K562 (cell line): ENCODE measurements around the gene KCNQ2. TPM values are rescaled to one million over a fixed set of nuclear protein-coding genes. Genes with fewer than 3 reads are reported as not detected.

Experiments
- ATAC-seq: fragments of 200-7000 bp; cut with Tn5 transposase; 3 replicates; pipeline ENCODE4 v1.9.1; 2020; ENCODE audit warnings: moderate library complexity
- BruUV-seq: library from RNA; stranded (reverse); fragments of 400-500 nt; replicated peaks from 2 replicates; lab custom pipeline; 2021; lab: Mats Ljungman, UMichigan
- CTCF ChIA-PET: fragments of 300-600 bp; formaldehyde crosslinking; extraction: SDS; loops from one replicate; lab custom pipeline; 2021; ENCODE audit warnings: low intra/inter-chr PET ratio; lab: Yijun Ruan, JAX
- POLR2A ChIA-PET: fragments of 300-600, 350-650 bp; sonication (Branson Sonifier 250); formaldehyde crosslinking; extraction: SDS; loops from one replicate; lab custom pipeline; 2021; ENCODE audit warnings: antibody characterized with exemption, inconsistent platforms; lab: Yijun Ruan, JAX
- DNase-seq, 4 experiments: peaks; one replicate each; pipeline versions ENCODE4 v3.0.0 to v3.0.0-alpha.2; 2011 to 2018; ENCODE audit warnings: low spot score in 3 of 4, mixed read lengths in 3 of 4; ENCODE audit errors: extremely low read depth in 1 of 4
- FAIRE-seq: peaks from 2 replicates; lab custom pipeline; 2011; peaks lifted over from hg19 to GRCh38; lab: Jason Lieb, UNC
- H2AFZ ChIP-seq: 2 replicates; pipeline ENCODE4 v1.6.0; 2011; ENCODE audit warnings: low read depth, low read length, control low read depth, inconsistent platforms
- H3K27ac ChIP-seq: fragments of 200-600 bp; 3 replicates; pipeline ENCODE4 v1.8.0; 2011; ENCODE audit warnings: low read depth, mild to moderate bottlenecking, control low read depth, inconsistent platforms, low read length, moderate library complexity, mixed read lengths; ENCODE audit errors: extremely low read depth
- H3K27me3 ChIP-seq, 2 experiments: fragments of 300-600 bp in 1 of 2; 2 replicates in 1 of 2; 3 replicates in 1 of 2; pipeline versions ENCODE4 v1.6.0 to v1.8.0; 2011; ENCODE audit warnings: inconsistent platforms in 2 of 2, low read length in 2 of 2, mild to moderate bottlenecking in 1 of 2, mixed read lengths in 1 of 2, moderate library complexity in 1 of 2; ENCODE audit not compliant: control insufficient read depth in 2 of 2, insufficient read depth in 2 of 2
- H3K36me3 ChIP-seq: fragments of 300-600 bp; 3 replicates; pipeline ENCODE4 v1.8.0; 2011; ENCODE audit warnings: mild to moderate bottlenecking, low read length, inconsistent platforms; ENCODE audit not compliant: control insufficient read depth, insufficient read depth
- H3K4me1 ChIP-seq, 2 experiments: fragments of 200-600 bp in 1 of 2; replicated peaks in 1 of 2; 2 replicates in 1 of 2; 3 replicates in 1 of 2; pipeline versions ENCODE4 v1.5.1 to v1.8.0; 2011; ENCODE audit warnings: inconsistent platforms in 2 of 2, low read length in 2 of 2, mild to moderate bottlenecking in 1 of 2, mixed read lengths in 1 of 2, moderate library complexity in 1 of 2; ENCODE audit not compliant: control insufficient read depth in 2 of 2, insufficient read depth in 2 of 2
- H3K4me2 ChIP-seq: 2 replicates; pipeline ENCODE4 v1.6.1; 2011; ENCODE audit warnings: low read length, control low read depth, inconsistent platforms, mixed read lengths; ENCODE audit not compliant: insufficient read depth
- H3K4me3 ChIP-seq: fragments of 200-600 bp; sonication (generic), shearing (Covaris generic); 2 replicates; pipeline ENCODE4 v1.5.1; 2016; ENCODE audit warnings: control low read depth, inconsistent platforms
- H3K79me2 ChIP-seq: fragments of 200-600 bp; 3 replicates; pipeline ENCODE4 v1.8.0; 2011; ENCODE audit warnings: low read length, inconsistent platforms; ENCODE audit not compliant: control insufficient read depth, insufficient read depth
- H3K9ac ChIP-seq, 2 experiments: 2 replicates each; pipeline versions ENCODE4 v1.6.0 to v1.6.1; 2011; ENCODE audit warnings: low read depth in 2 of 2, low read length in 2 of 2, control low read depth in 1 of 2, inconsistent platforms in 1 of 2, mild to moderate bottlenecking in 1 of 2, mixed read lengths in 1 of 2; ENCODE audit not compliant: insufficient read depth in 1 of 2
- H3K9me1 ChIP-seq: one replicate; pipeline ENCODE4 v1.6.0; 2011; ENCODE audit warnings: inconsistent platforms, mild to moderate bottlenecking, low read length, moderate library complexity; ENCODE audit not compliant: control insufficient read depth, insufficient read depth
- H3K9me3 ChIP-seq: replicated peaks from 2 replicates; pipeline ENCODE4 v1.5.1; 2011; ENCODE audit warnings: low read depth, low read length, inconsistent platforms; ENCODE audit not compliant: control insufficient read depth, insufficient read depth
- H4K20me1 ChIP-seq: replicated peaks from 2 replicates; pipeline ENCODE4 v1.6.1; 2011; ENCODE audit warnings: low read length, inconsistent platforms, mixed read lengths; ENCODE audit not compliant: control insufficient read depth, insufficient read depth
- ELK1 ChIP-seq: sonication (generic); formaldehyde crosslinking; IDR thresholded peaks from 2 replicates; pipeline ENCODE4 v1.8.1; 2022; ENCODE audit warnings: missing genetic modification reagents
- HDAC1 ChIP-seq, 2 experiments: fragments of 450-650 bp; IDR thresholded peaks; 2 replicates each; pipeline ENCODE4 v1.6.1; 2016 to 2017; ENCODE audit warnings: inconsistent platforms in 1 of 2, mild to moderate bottlenecking in 1 of 2, moderate library complexity in 1 of 2
- MYNN ChIP-seq, 2 experiments: sonication (generic); formaldehyde crosslinking in 1 of 2; IDR thresholded peaks; 2 replicates each; pipeline versions ENCODE4 v1.5.0 to v1.6.1; 2016 to 2020; ENCODE audit warnings: antibody characterized with exemption in 1 of 2, missing genetic modification reagents in 1 of 2
- NUFIP1 ChIP-seq: fragments of 450-650 bp; IDR thresholded peaks from 2 replicates; pipeline ENCODE4 v1.6.1; 2018; ENCODE audit not compliant: partially characterized antibody
- SREBF1 ChIP-seq: fragments of 150-350 bp; IDR thresholded peaks from 2 replicates; pipeline ENCODE4 v1.6.1; 2014; ENCODE audit warnings: antibody characterized with exemption, low read depth, low read length, borderline replicate concordance
- TEAD2 ChIP-seq: fragments of 450-650 bp; IDR thresholded peaks from 2 replicates; pipeline ENCODE4 v1.6.1; 2016; ENCODE audit warnings: missing genetic modification characterization, control low read depth, missing compliant biosample characterization
- TRIM28 ChIP-seq: fragments of 450-650 bp; IDR thresholded peaks from 2 replicates; pipeline ENCODE4 v1.6.1; 2017
- ZNF280B ChIP-seq: fragments of 250-450 bp; sonication (Bioruptor Pico); IDR thresholded peaks from 2 replicates; pipeline ENCODE4 v1.5.1; 2021; ENCODE audit warnings: mild to moderate bottlenecking
- ZNF431 ChIP-seq: sonication (generic); formaldehyde crosslinking; IDR thresholded peaks from 2 replicates; pipeline ENCODE4 v1.8.0; 2022; ENCODE audit warnings: mild to moderate bottlenecking, missing genetic modification reagents
- WGBS: fragments of 100-300 bp; shearing (Covaris generic); methylation state at CpG from one replicate; pipeline ENCODE4 v1.1.6; 2016; ENCODE audit warnings: low coverage, mixed read lengths; ENCODE audit not compliant: insufficient coverage; ENCODE audit errors: missing lambda C conversion rate; 5-methylcytosine and 5-hydroxymethylcytosine counted together
- in situ Hi-C: fragments of 300-500 bp; cut with MboI; formaldehyde crosslinking; loops from 4 replicates; pipeline ENCODE4 v1.15.0; 2018; ENCODE audit warnings: inconsistent platforms, mixed read lengths
- intact Hi-C: fragments of 100-400 bp; cut with micrococcal nuclease; formaldehyde crosslinking; loops from 2 replicates; pipeline ENCODE4 v1.14.2; 2022
- polyA plus RNA-seq, 8 experiments: library from polyadenylated mRNA; depleted of rRNA in 4 of 8; stranded (reverse) in 5 of 8; unstranded in 3 of 8; fragments of >200 nt; fragmentation: Nextera tagmentation in 2 of 8; fragmentation: Illumina TruSeq in 1 of 8; extraction: Ambion mirVana in 2 of 8; extraction: Trizol in 1 of 8; gene quantifications; 2 replicates each; pipeline versions ENCODE4 v1.2.1 to v1.2.3, GENCODE V29; 2011 to 2014; ENCODE audit warnings: inconsistent platforms in 1 of 8, missing spikeins in 1 of 8
- total RNA-seq, 7 experiments: library from RNA; depleted of rRNA in 6 of 7; stranded (reverse); fragments of >200 nt in 6 of 7; fragmentation: Illumina TruSeq in 2 of 7; extraction: Trizol in 2 of 7; gene quantifications; 2 replicates each; pipeline versions ENCODE4 v1.2.1 to v1.2.3, GENCODE V29; 2011 to 2021; ENCODE audit warnings: low replicate concordance in 1 of 7
- TF ChIP-seq, protein P1 (sequence below): fragments of 200-800 bp; sonication (Bioruptor generic); IDR thresholded peaks from 2 replicates; pipeline ENCODE4 v1.6.1; 2016; ENCODE audit warnings: missing genetic modification characterization, missing compliant biosample characterization
- TF ChIP-seq, protein P2 (sequence below): fragments of 250-450 bp; sonication (Bioruptor Pico); IDR thresholded peaks from 2 replicates; pipeline ENCODE4 v1.8.0; 2022; ENCODE audit warnings: inconsistent platforms, mild to moderate bottlenecking, moderate library complexity, borderline replicate concordance

KCNQ2 gene
- total and polyA plus RNA-seq, 9 of the 15 experiments (the other 6 are each of a cell fraction or from before 2014, with no cell fraction given) = 0.13 to 0.16 TPM; not detected in 7

DNA sequence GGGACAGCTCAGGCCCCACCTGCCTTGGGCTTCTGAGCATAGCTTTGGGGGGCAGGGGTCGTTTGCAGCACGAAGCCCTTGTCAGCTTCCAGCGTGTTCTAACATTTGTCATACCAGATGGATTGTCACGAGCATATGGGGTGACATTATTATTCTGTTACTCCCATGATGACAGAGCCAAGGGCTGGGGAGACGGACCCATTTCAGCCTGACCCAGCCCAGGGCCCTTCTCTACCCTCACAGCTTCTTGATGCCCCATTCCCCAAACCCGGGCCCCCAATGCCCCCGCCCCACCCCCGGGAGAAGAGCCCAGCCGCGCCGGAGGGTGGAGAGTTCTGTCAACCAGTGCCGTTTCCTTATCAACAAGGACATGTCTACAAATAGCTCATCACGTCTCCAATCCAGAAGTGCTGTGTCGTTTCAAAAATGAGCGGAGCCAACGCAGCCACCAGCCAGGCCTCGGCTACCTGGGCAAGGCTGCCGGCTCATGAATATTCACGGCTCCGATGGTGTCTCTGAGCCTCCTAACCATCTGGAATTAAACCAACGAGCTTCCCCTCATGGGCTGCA is 101.8 kb downstream of the KCNQ2 start:
- TF ChIP-seq SREBF1 (no peak), MYNN (IDR thresholded peaks at IDR 0.05) (no peak), MYNN (CRISPR knock-in tag; IDR thresholded peaks at IDR 0.05) (no peak), ZNF280B (CRISPR knock-in tag) (no peak), ELK1 (CRISPR knock-in tag) (no peak), TEAD2 (tag) (no peak), TRIM28 (no peak), HDAC1 (IDR thresholded peaks at IDR 0.05) (no peak), NUFIP1 (no peak), ZNF431 (CRISPR knock-in tag) (no peak)
- TF ChIP-seq, protein P1, sequence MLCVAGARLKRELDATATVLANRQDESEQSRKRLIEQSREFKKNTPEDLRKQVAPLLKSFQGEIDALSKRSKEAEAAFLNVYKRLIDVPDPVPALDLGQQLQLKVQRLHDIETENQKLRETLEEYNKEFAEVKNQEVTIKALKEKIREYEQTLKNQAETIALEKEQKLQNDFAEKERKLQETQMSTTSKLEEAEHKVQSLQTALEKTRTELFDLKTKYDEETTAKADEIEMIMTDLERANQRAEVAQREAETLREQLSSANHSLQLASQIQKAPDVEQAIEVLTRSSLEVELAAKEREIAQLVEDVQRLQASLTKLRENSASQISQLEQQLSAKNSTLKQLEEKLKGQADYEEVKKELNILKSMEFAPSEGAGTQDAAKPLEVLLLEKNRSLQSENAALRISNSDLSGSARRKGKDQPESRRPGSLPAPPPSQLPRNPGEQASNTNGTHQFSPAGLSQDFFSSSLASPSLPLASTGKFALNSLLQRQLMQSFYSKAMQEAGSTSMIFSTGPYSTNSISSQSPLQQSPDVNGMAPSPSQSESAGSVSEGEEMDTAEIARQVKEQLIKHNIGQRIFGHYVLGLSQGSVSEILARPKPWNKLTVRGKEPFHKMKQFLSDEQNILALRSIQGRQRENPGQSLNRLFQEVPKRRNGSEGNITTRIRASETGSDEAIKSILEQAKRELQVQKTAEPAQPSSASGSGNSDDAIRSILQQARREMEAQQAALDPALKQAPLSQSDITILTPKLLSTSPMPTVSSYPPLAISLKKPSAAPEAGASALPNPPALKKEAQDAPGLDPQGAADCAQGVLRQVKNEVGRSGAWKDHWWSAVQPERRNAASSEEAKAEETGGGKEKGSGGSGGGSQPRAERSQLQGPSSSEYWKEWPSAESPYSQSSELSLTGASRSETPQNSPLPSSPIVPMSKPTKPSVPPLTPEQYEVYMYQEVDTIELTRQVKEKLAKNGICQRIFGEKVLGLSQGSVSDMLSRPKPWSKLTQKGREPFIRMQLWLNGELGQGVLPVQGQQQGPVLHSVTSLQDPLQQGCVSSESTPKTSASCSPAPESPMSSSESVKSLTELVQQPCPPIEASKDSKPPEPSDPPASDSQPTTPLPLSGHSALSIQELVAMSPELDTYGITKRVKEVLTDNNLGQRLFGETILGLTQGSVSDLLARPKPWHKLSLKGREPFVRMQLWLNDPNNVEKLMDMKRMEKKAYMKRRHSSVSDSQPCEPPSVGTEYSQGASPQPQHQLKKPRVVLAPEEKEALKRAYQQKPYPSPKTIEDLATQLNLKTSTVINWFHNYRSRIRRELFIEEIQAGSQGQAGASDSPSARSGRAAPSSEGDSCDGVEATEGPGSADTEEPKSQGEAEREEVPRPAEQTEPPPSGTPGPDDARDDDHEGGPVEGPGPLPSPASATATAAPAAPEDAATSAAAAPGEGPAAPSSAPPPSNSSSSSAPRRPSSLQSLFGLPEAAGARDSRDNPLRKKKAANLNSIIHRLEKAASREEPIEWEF (CRISPR knock-in tag) = no peak
- TF ChIP-seq, protein P2, sequence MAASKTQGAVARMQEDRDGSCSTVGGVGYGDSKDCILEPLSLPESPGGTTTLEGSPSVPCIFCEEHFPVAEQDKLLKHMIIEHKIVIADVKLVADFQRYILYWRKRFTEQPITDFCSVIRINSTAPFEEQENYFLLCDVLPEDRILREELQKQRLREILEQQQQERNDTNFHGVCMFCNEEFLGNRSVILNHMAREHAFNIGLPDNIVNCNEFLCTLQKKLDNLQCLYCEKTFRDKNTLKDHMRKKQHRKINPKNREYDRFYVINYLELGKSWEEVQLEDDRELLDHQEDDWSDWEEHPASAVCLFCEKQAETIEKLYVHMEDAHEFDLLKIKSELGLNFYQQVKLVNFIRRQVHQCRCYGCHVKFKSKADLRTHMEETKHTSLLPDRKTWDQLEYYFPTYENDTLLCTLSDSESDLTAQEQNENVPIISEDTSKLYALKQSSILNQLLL (CRISPR knock-in tag) = no peak
- POLR2A ChIA-PET = no interaction called here
- DNase-seq = no peak
- Histone ChIP-seq H4K20me1 (peaks cover 11% of the 10 kb centered on the region), H3K9me3 (no peaks in the 10 kb centered on the region), H3K27ac (no peak overlapping the region), H3K9ac (no peak overlapping the region), H3K36me3 (no peaks in the 10 kb centered on the region), H3K4me2 (no peak overlapping the region), H3K9me1 (no peaks in the 10 kb centered on the region), H2AFZ (no peak overlapping the region), H3K27me3 (peaks cover 14 to 86% of the 10 kb centered on the region in 2 experiments; a peak in 4 of 5 replicates), H3K79me2 (no peaks in the 10 kb centered on the region), H3K4me3 (no peak overlapping the region), H3K4me1 (peaks cover 0 to 8% of the 10 kb centered on the region in 2 experiments; a peak in 2 of 5 replicates)
- 1% methylated on average over 16 of the region's 21 CpGs for WGBS
- no peak for ATAC-seq
- in situ Hi-C loops = no loop called here
- CTCF ChIA-PET = no interaction called here
- no TSS peak for BruUV-seq
- intact Hi-C loops = no loop called here
- no peak for FAIRE-seq
